ENCODE results near the gene PALM2AKAP2.

- no peak for TF ChIP-seq GATA2 (IDR thresholded peaks at IDR 0.05; ENCODE audit: low read depth, low read length)
- TF ChIP-seq GATA3 (IDR thresholded peaks at IDR 0.05; ENCODE audit: low read depth, low read length): no peak
Measured at GRCh38 chr9:109733690-109734089, 46.3 kb upstream of the PALM2AKAP2 start.

Data from SH-SY5Y (cell line).